K562 (cell line): ENCODE results near the gene KHNYN. TPM values are rescaled to one million over a fixed set of nuclear protein-coding genes. Genes with fewer than 3 reads are reported as not detected.

ENCODE experiments used
- CTCF ChIP-seq, 3 experiments: IDR thresholded peaks in 2 of 3; conservative IDR thresholded peaks in 1 of 3; 2 replicates each; pipeline ENCODE4 v1.5.1; 2011 to 2012; ENCODE audit warnings: low read length in 3 of 3, mild to moderate bottlenecking in 3 of 3, control low read depth in 2 of 3, improper control_type of control experiment in 1 of 3, inconsistent platforms in 1 of 3, low read depth in 1 of 3, mixed read lengths in 1 of 3, moderate library complexity in 1 of 3; ENCODE audit not compliant: insufficient read depth in 2 of 3
- RB1 ChIP-seq: fragments of 450-650 bp; IDR thresholded peaks from 2 replicates; pipeline ENCODE4 v1.6.1; 2017; ENCODE audit warnings: low read depth, mild to moderate bottlenecking
- REST ChIP-seq, 2 experiments: fragments of 450-650 bp; formaldehyde crosslinking in 1 of 2; IDR thresholded peaks; 2 replicates each; pipeline versions ENCODE4 v1.4.0 to v1.6.1; 2014 to 2020; ENCODE audit warnings: mild to moderate bottlenecking in 2 of 2, borderline replicate concordance in 1 of 2, low read depth in 1 of 2
- SMARCA5 ChIP-seq: fragments of 450-650 bp; IDR thresholded peaks from 2 replicates; pipeline ENCODE4 v1.6.1; 2016
- ZFP36 ChIP-seq: fragments of 150-350 bp; IDR thresholded peaks from 2 replicates; pipeline ENCODE4 v1.6.1; 2018; ENCODE audit warnings: low read length, low read depth; ENCODE audit not compliant: partially characterized antibody
- polyA plus RNA-seq, 8 experiments: library from polyadenylated mRNA; depleted of rRNA in 4 of 8; stranded (reverse) in 5 of 8; unstranded in 3 of 8; fragments of >200 nt; fragmentation: Nextera tagmentation in 2 of 8; fragmentation: Illumina TruSeq in 1 of 8; extraction: Ambion mirVana in 2 of 8; extraction: Trizol in 1 of 8; gene quantifications; 2 replicates each; pipeline versions ENCODE4 v1.2.1 to v1.2.3, GENCODE V29; 2011 to 2014; ENCODE audit warnings: inconsistent platforms in 1 of 8, missing spikeins in 1 of 8
- total RNA-seq, 7 experiments: library from RNA; depleted of rRNA in 6 of 7; stranded (reverse); fragments of >200 nt in 6 of 7; fragmentation: Illumina TruSeq in 2 of 7; extraction: Trizol in 2 of 7; gene quantifications; 2 replicates each; pipeline versions ENCODE4 v1.2.1 to v1.2.3, GENCODE V29; 2011 to 2021; ENCODE audit warnings: low replicate concordance in 1 of 7

KHNYN gene
- total and polyA plus RNA-seq, 9 of the 15 experiments (the other 6 are each of a cell fraction or from before 2014, with no cell fraction given): 0.76 to 26.0 (median 14.1) TPM

GRCh38 chr14:24481622-24482324, 52.0 kb downstream of the KHNYN start (continued):
- peak; percentile 61; the same call in 1 of the 2 replicates for TF ChIP-seq REST (IDR thresholded peaks at IDR 0.05; ENCODE audit: borderline replicate concordance)
- no peak for TF ChIP-seq REST (CRISPR knock-in tag; IDR thresholded peaks at IDR 0.05; ENCODE audit: low read depth)
- TF ChIP-seq CTCF (IDR thresholded peaks at IDR 0.05 in 2 of 3, conservative IDR thresholded peaks at IDR 0.05 in 1 of 3; ENCODE audit: insufficient read depth in 2 of 3, low read depth in 1 of 3, low read length in 3 of 3): peak; percentile 81 to 83 (median 82)
- TF ChIP-seq SMARCA5: no peak
- no peak for TF ChIP-seq ZFP36
- TF ChIP-seq RB1: peak; percentile 28; the same call in 1 of the 2 replicates
